T-helper 22 cell (primary cell): Measurements from ENCODE around the gene GPR68.
A peak's percentile ranks its signal among the peaks of the same experiment; 100 is the strongest.

Experiments used
- DNase-seq: peaks from one replicate; pipeline ENCODE4 v3.0.0-alpha.2; 2020; ENCODE audit warnings: low read depth

GPR68 gene, protein sequence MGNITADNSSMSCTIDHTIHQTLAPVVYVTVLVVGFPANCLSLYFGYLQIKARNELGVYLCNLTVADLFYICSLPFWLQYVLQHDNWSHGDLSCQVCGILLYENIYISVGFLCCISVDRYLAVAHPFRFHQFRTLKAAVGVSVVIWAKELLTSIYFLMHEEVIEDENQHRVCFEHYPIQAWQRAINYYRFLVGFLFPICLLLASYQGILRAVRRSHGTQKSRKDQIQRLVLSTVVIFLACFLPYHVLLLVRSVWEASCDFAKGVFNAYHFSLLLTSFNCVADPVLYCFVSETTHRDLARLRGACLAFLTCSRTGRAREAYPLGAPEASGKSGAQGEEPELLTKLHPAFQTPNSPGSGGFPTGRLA

DNA sequence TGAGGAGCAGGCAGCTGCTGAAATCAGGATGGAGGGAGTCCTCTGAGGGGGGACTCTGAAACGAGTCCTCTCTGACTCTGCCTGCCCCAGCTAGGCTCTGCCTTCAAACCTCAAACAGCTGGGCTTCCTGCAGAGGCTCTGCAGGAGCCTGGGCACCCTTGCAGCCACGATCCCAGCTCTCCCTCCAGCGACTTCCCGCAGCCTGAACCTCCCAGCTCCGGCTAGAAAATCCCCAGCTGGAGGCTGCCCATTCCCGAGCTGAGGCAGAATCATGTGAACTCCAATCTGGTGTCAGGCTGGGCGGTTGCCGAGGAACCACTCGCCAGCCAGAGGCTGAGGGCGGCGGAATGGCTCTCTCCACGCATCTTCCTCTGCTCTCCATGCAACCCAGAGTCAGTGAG, at the start of gene GPR68:
TSS of gene GPR68 (minus strand) at position 204 of the 401 bp plus-strand sequence. CDS start 9,654 bp downstream, outside the sequence.
- no peak for DNase-seq

DNA sequence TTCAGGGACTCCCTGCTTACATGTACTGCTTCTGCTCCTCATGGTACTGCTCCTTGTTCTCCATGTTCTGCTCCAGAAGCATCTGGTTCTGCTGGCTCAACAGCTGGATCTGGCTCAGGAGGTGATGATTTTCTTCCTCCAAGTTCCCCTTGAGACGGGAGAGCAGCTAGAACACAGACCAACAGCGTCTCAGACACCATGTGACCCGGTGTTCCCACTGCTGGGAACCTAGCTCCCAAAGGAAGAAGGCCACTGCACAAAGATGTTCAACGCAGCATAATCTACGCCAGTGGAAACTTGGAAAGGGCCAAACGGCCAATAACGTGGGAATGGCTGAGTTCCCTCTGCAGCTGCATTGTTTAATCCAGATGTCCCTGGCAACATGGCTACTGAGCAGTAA, 49.6 kb upstream of the GPR68 start:
- DNase-seq = no peak

DNA sequence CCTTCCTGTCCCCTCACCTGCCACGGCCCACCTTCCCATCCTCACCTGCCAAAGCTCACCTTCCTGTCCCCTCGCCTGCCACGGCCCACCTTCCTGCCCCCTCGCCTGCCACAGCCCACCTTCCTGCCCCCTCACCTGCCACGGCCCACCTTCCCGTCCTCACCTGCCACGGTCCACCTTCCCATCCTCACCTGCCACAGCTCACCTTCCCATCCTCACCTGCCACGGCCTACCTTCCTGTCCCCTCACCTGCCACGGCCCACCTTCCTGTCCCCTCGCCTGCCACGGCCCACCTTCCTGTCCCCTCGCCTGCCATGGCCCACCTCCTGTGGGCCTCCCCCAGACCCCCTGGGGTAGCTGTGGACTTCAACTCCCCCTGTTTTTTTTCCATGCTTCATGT, 48.8 kb upstream of the GPR68 start:
- DNase-seq = no peak

DNA sequence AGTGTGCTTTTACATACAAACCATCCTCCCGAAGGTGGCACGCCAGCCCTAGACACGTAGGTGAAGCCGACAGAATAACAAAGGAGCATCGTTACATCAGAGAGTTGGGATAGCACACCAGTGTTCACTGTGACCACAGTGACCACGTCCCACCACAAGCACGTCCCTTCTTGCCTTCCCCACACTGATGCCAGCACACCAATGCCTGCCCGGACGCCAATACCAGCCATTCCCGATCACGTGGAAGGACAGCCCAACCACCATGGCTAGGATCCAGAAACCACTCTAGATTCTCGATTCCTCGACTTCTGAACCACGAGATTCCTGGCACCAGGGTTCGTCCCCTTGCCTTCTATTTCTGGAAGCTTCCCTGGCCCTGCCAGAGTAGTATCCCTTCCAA, 48.0 kb upstream of the GPR68 start:
- DNase-seq = no peak

DNA sequence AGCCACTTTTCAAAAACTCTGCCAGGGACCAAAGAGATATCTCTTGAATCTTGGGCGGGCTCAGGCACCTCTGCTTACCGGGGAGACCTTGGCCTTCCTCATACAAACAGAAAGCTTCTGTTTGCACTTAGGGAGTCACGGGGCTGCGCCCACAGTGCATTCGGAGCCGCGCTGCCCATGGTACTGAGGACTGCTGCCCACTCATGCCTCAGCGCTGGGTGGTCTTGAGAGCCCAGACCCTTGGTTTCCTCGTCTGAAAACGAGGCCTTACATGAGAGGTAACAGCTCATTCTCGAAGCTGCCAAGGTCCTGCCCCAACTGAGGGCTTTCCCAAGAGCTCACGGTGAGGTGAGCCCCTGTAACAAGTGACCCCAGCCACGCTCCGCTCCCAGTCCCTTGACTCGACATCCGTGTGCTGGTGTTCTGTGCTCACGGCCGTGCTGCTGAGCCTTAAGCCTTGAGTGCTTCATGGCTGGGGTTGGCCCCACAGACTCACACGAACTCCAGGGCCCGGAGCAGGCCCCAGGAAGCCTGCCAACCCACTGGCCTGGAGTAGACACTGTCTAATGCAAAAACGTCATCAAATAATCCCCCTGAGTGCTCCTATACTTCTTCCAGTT, 47.4 kb upstream of the GPR68 start:
- DNase-seq = no peak

DNA sequence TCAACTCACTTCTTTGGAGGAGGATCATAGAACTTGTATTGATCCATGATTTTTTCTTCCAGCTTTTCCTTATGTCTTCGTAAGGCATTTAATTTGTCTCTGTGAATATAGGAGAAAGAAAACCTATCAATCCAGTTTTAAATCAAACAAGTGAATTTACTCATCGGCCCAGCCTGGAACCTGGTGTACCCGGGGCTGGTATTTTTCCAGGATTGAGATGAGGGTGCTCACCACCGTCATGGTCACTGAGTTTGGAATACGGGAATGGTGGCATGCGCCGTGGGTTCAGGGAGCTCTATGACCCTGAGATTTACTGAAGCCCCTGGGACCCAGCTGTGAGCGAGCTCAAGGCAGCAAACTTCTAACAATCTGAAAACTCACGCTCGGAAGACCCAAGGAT, 46.5 kb upstream of the GPR68 start:
- DNase-seq = no peak

DNA sequence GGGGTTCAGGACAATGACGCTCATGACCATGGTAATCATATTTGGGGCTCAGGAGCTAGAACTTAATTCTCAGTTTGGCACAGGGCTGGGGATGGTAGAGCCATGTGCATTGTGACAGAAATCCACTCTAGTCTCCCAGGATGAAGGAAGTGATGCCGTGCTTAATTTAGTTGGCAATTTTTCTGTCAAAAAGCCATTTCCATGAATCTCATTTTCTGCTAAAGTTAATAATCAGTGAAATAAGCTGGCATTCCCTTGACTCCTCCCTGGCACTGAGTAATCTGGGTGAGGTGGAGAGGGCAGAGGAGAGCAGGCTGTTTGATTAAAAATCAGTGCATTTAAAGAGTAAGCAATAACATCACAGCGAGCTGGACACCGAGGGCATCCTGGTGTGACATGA, 45.0 kb upstream of the GPR68 start:
- no peak for DNase-seq

DNA sequence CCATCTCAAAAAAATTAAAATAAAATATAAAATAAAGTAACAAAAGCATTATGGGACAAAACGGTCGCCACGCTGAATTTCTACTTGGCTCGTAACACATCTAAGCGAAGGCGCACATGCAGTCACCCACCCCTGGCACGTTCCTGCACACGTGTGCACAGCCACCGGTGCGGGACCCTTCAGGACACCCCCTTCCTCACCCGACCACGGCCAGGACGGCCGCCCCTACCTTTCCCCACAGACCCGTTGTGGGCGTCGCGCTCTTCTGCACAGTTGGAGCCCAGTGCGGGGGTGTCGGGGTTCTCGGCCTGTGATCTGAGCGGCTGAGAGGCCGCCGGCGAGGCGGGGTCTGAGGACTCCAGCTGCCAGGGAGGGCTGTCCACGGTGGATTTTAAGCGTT, 44.4 kb upstream of the GPR68 start:
- no peak for DNase-seq

DNA sequence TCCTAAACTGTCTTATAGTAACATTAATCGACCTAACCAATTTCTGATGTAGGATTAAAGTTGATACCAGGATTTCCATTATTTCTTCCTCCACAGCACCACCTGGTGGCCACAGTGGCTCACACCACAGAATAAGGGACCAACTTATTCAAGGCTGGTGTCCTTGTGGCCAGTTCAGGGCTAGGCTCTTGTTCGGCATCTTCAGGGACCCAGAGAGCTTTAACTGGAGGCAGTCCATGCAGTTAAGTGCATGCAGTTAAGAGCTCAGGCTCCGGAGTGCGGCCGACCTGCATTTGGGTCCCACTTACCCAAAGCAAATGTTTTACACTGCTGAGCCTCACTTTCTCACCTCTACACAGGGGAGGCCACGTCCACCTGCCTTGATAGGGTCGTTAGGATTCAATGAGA, 42.0 kb upstream of the GPR68 start:
- peak; percentile 44 for DNase-seq

DNA sequence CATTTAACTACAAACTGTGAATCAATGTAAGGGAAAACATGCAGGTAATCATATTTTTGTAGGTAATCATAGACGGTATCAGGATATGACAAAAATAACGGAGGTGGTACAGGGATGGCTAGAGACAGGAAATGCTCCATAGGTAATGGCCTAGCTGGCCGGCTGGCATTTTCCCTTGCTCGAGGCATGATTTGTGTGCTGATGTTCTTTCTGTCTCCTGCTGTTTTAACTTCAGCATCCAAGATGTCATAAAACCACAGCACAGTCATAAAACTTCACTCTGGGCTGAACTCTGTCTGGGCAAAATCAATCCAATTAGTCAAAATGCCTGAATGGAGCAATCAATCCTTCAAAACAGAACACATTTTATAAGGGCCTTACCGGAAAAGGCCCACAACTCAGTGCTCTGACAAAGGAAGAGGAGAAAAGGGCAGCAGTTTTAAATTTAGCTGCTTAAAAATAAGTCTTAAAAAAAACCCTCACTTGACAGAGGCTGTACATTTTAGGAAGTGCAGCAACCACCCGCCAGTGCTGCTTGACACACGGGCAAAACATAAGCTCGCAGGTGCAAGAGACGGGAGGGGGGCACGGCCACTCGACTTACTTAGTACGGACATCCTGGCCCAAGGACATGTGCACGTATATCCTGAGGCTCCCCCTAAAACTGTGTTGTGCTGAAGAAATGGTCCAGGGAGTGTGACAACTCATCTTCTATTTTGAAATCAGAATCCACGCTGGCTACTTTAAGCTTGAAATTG, 40.5 kb upstream of the GPR68 start:
- no peak for DNase-seq

DNA sequence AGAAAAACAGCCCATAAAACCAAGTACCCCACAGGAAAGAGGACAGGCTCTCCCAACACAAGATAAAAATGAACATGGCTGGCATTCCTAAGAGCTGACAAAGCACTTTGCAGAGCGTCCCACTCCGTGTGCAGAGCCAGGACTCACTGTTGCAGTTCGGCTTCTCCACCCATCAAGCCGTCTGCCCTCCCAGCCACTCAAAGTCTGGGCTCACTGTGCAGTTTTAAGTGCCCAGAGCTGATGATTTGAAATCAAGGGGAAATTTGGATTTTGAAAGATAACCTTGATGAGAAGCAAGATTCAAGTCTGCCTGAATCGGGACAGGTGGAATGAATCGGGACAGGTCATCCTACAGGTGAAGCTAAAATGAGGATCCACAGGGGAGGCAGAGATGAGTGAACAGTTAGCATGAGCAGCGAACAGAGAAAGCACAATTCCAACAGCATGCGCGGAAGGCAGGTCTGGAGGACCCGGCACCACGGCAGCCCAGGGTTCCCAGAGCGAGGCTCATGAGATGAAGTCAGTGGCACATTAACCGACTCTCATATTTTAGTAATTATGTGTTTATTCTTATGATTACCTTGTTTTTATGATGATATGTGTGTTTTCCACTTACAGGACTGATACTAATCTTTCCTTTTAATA, 39.8 kb upstream of the GPR68 start:
- DNase-seq = no peak

DNA sequence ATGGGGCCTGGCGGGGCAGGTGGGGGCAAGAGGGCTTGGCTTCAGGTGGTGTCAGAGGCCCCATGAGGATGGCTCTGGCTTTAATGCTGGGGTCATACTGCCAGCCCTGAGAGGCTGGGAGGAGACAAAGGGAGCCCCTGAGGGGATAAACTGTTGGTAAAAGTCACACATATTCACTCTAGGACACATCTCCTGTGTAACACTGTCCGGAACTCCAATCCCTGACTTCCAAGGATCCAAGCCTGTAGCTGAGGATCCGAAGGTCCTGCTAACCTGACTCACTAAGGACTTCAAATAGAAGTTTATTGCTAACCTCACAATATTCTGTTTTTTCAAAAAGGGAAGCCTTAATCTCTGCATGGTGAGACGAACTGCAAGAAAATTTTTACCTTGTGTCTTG, 39.2 kb upstream of the GPR68 start:
- DNase-seq = no peak

DNA sequence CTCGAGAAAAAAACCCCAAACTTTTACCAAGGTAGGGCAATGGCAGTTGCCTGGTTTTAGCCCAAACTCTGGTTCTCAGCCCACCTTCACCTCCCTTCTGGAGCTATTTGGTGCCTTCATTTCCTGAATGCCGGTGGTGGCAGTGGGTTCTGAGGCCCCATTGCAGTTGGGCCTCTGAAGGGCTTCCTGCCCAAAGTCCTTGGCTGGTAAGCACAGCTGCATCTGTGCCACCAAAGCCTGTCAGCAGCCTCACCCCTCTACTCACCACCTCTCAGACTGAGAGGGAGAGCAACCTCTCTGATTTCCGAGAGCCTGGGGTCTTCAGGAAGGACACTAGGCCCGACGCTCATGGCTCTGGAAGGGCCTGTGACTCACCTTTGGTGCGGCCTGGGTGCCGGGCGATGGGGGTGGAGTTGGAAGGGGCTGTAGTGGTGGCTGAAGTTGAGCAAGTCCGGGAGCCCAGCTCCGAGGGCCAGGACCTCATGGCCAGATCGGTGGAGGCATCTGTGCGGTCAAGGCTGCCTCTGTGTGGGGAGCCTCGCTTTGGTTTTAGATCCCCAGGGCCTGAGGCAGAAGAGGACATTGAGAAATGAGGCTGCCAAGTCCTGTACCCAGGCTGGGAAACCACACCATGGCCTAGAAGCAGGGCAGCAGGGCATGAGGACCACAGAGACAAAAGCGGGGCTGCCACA, 38.6 kb upstream of the GPR68 start:
- DNase-seq = no peak

DNA sequence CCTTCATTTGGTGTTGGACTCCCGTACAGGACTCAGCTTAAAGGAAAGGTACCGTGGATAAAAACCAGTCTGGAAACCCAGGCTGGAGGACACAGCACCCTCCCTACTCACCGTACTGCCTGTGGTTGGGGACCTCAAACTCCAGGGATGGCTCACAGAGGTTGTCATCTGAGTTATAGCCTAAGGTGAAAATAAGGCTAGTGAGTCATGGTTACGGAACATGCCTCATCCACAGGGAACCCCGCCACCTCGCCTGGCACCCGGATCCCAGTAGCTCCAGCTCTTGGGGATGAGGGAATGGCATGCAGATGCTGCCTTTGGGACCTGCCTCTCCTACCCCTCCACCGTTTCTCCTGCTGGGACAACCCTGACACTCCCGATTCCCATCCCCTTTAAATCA, 36.8 kb upstream of the GPR68 start:
- no peak for DNase-seq

DNA sequence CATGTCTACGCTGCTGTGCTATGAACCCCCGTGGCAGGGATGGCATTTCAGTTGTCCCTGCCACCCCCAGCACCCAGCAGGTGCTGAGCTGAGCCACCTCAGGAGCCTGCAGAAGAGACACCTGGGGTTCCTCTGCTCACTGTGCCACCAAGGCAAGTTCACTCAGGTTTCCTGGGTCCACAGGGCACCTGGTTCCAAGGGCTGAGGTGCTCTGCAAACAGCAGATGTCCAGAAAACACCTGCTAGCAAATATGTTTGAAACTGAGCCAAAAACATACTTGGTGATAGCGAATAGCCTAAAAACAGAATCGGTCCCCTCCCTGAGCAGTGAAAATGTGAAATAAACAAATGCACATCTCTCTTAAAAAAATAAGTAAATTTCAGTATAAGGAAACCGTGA, 35.6 kb upstream of the GPR68 start:
- no peak for DNase-seq

DNA sequence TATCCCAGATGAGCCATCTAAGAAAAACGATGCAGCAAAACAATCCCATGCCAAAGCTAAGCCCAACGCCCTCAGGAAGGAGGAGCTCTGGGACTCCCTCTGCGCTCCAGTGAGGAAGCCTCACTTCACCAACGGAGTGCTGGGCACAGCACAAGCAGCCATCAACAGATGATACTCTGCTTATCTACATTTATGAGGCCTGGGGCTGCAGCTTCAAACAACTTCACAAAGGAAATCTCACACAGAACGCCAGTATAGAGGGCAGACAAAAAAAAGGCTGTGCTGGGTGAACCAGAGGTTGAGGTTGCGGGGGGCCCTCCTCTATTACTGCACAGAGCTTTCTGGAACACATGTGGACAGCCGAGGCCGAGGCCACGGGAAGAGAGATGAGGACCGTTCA, 34.9 kb upstream of the GPR68 start:
- no peak for DNase-seq

DNA sequence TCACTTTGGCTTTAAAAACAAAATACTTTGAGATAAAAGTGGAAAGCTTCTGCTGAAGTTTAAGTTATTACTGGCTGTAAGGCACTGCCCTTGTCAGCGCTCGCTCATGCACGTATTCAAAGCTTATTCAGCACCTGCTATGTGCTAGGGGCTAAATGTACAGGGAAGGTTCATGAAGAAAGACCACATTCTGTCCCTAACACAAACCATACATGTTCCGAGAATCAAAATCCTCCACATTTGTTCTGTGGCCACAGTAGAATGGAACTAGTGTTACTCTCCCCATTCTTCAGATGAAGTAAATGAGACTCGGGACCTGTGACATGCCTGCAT, 33.8 kb upstream of the GPR68 start:
- no peak for DNase-seq

DNA sequence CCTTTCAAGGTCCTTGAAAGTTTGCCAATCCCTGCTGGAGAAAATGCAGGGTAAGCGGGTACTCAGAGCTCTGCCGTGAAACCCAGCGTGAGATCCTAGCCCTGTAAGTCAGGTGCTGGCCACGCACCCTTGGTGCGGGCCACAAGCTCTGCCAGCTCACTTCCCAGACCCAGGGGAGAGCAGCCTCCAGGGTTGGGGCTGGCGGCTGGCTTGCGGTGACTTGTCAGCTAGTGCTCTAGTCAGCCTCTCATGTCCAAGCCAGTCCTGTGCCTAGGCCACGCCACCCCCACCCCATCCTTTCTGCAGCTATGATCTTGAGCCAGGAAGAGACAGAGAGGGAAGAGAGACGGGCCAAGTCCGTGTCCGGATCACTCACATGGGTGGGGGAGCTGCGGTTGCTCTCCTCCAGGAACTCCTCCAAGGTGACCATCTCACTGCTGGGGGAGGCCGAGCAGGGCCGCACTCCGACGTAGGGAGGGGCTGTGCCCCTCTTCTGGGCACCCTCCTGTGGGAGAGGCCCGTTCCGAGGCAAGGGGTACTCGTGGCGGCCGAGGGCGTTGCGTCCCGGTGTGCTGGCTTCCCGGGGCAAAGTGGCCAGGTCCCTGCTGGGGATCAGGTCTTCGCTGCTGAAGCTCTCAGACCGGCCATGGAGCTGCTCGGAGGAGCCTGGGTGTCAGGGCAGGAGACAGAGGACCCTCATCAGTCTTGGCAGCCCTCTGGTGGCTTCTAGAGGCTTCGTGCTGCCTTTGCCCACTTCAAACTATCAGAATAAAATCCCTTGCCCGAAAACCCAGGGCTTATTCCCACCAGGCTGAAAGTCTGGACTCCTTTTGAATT, 33.3 kb upstream of the GPR68 start:
- no peak for DNase-seq

DNA sequence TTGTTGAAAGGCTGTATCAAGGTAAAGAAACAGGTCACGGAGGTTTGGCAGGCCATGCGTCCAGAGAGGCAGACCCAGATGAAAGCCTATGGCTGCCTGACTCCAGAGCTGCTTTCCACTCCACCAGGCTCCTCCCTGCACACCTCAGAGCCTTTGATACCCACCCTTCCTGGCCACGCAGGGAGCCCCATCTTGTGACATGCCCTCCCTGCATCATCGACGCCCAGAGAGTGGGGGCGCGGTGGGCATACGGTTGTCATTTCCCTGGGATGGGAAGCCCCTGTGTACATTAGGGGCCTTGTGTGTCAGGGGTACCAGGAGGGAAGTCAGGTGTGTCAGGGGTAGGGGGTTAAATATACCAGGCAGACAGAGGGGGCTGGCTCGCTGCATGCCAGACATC, 30.3 kb upstream of the GPR68 start:
- DNase-seq = no peak

DNA sequence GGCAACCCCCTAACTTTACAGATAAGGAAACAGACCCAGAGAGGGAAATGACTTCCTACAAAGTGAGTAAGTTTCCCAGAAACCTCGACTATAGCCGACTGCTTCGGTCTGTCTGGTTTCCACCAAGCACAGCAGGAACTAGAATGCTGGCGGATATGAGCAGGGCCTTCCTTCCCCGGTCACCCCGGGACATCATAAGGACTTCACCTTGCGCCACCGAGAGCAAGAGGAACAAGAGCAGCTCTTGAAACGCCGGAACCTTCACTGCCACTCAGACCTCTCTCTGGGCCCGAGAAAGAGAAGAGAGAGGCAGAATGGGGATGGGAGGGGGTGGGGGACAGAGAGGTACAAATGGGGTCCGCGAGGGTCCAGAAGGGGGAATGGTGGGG, 29.4 kb upstream of the GPR68 start:
- no peak for DNase-seq

DNA sequence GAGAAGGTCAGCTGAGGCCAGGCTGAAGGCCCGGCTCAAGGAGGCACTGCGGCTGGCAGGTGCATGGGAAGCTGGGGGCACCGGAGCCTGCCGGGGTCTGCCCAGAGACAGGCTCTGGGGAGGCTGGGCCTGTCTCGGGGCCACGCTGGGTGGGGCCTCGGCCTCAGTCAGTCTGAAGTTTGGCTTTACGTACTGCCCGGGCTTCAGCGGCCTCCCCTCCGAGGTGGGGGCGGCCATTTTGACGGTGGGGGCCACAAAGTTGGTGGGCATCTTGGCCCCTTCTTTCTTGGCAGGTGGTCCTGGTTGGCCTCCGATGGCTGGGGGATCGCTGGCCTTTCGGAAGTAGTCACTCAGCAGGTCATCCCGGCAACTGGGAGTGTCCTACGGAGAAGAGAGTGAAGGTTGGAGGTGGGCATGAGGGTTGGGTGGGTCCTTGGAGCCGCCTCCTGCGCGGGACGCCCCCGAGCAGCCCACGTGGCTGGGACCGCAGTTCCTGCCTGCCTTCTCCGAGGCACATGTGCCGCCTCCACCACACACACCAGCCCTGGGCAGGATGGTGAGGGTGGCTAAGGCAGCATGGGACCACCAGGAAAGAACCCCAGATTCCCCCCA, 28.9 kb upstream of the GPR68 start:
- DNase-seq = no peak
